HG03139 (cell line): Measurements from ENCODE around the gene ASAP2.
"Not testable (repeated sequence)": the region's sequence is repeated elsewhere in the genome, so short reads cannot be mapped to it uniquely, and the experiment has no call there.

Experiments used
- ATAC-seq: cut with Tn5 transposase; IDR thresholded peaks from one replicate; pipeline ENCODE4 v1.9.1; 2021; ENCODE audit not compliant: unreplicated experiment

ASAP2 gene

DNA sequence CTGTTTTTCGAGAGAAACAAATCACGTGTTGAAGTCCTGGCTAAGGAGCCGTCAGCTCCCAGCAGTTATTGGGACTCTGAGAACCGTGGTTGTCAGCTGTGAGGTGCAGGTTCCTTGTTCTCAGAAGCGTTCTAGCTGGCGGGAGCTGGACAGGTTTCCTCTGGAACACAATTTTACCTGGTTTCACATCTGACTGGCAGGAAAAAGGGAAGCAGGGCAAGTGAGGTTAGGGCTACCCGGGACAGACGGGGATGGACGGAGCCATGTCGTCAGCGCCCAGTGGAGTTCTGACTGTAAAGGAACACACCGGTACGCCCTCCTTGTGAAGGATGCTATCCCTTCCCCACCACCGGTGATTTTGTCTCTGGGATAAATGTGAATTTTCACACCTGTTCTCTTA is 190.6 kb downstream of the ASAP2 start:
- ATAC-seq = no peak

DNA sequence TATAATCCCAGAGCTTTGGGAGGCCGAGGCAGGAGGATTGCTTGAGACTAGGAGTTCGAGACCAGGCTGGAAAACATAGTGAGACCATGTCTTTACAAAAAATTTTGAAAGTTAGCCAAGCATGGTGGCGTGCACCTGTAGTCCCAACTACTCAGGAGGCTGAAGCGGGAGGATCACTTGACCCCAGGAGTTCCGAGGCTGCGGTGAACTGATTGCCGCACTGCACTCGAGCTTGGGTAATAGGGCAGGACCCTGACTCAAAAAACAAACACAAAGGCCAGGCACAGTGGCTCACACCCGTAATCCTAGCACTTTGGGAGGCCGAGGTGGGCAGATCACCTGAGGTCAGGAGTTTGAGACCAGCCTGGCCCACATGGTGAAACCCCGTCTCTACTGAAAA is 191.6 kb downstream of the ASAP2 start:
- not testable (repeated sequence) for ATAC-seq

- ATAC-seq = no peak
These were observed 192.5 kb downstream of the ASAP2 start for GRCh38 chr2:9398881-9399780.

- ATAC-seq = no peak
These were observed 193.9 kb downstream of the ASAP2 start for GRCh38 chr2:9400268-9401058.

DNA sequence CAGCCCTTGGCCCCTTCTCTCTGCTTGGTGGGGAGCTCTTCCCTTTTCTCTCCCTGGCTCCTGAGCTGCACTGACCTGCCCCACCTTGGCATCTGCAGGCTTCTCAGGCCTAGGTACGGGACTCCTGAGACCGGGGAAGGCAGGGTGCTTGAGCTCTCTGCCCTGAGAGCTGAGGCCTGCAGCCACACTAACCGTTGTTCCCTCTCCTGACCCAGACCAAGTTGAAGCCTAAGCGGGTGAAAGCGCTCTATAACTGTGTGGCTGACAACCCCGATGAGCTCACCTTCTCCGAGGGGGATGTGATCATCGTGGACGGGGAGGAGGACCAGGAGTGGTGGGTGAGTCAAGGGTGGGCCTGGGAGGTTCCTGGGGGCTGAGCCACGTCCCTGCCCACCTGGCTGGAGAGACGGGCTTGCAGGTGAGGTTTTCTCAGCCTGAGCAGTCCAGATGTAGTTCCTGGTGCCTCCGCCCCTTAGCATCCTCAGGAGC is 194.5 kb downstream of the ASAP2 start:
- no peak for ATAC-seq

DNA sequence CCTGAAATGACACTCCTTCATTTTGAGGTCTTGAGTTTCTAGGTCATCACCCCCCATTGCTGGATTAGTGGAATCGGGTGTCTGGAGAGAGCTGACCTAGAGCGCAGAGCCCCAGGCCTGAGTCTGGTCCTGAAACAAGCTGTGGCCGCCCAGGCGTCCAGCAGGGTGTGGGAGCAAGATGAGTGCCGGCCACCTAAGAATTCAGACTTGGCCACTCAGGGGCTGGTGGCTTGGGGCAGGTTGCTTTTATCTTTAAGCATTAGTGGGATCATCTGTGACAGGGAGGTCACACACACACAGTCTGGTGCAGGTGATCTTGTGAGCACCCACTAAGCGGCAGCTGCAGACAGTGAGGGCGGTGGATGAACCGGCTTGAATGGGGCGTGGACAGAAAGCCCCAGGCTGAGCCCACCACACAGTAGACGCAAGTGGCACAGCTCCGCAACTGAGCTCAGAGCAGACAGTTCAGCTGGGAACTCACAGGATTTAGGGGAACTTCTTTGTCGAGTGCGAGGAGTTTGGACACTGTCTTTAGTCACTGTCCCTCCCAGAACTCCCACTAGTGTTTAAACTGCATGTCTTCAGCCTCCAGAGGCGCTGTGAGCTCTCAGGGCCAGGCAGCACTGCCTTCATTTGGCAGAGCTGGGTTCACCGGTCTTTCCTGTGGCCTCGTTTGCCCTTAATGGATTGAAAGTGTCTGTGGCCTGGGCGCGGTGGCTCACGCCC is 195.2 kb downstream of the ASAP2 start:
- ATAC-seq = no peak

DNA sequence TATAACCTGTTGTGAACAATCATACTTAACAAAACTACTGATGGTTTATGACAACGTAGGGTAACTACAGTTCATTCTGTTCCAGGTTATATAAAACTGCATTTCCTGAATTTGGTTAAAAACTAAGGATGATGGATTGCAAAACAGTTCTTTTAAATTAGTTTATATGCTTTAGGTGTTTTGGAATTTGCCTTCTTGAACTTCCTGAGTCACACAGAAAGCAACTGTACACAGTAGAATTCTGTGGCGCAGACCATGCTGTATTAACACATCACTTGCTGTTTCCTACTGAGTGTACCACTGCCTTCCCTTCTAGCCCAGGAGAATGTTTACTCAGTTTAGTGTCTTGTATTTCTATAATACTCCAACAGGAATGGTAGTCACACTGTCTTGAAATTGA is 197.3 kb downstream of the ASAP2 start:
- no peak for ATAC-seq

- no peak for ATAC-seq
These were observed 197.8 kb downstream of the ASAP2 start for GRCh38 chr2:9404451-9404850.

- no peak for ATAC-seq
These were observed 199.0 kb downstream of the ASAP2 start for GRCh38 chr2:9405636-9406035.

GRCh38 chr2:9406529-9407362 is 200.1 kb downstream of the ASAP2 start:
- no peak for ATAC-seq

DNA sequence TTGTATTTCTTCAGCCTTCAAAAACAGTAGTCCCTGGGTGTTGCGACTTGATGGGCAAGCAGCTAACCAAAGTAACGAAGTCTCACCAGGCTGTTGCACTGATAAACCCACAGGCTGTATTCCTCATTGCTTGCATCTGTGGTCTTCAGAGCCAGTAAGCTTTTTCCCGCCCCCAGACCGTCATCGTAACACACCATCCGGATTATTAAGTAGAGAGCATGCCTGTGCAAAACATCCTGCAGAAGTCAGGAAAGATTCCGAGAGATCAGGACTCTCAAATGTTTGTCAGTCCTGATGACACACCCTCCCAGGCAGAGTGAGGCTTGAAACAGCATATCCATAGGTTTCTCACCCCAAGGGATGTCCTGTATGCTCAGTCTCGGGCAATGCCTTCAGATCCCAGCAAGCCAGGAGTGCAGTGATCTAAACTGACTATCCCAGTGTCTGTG is 200.8 kb downstream of the ASAP2 start:
- no peak for ATAC-seq

- ATAC-seq = no peak
These were observed 202.1 kb downstream of the ASAP2 start for GRCh38 chr2:9408641-9409151.

DNA sequence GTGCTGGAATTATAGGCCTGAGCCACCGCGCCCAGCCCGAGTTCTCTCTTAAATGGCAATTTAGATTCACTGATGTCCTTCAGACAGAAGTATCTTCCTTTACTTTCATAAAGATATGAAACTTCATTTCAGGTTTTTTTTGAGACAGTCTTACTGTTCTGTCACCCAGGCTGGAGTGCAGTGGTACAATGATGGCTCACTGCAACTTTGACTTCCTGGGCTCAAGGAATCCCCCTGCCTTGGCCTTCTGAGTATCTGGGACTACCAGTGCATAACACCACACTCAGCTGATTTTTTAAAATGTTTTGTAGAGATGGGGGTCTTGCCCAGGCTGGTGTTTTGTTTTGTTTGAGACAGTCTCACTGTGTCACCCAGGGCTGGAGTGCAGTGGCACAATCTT is 203.5 kb downstream of the ASAP2 start:
- ATAC-seq = no peak

DNA sequence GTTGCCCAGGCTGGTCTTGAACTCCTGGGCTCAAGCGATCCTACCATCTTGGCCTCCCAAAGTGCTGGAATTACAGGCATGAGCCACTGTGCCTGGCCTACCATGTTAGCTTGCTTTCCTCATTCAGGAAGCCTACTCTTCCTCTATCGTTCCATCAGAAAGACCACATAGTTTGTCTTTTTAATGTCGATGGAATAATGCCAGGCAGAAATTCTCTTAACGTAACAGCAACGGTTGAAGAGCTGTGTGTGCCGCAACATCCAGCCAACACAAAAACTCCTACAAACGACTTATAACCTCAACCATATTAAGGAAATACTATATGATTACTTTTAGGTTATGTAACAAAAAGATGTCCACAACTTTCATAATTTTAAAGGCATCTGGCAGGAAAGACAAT is 206.2 kb downstream of the ASAP2 start:
- no peak for ATAC-seq

GRCh38 chr2:9415516-9416169 is 209.0 kb downstream of the ASAP2 start:
- no peak for ATAC-seq

DNA sequence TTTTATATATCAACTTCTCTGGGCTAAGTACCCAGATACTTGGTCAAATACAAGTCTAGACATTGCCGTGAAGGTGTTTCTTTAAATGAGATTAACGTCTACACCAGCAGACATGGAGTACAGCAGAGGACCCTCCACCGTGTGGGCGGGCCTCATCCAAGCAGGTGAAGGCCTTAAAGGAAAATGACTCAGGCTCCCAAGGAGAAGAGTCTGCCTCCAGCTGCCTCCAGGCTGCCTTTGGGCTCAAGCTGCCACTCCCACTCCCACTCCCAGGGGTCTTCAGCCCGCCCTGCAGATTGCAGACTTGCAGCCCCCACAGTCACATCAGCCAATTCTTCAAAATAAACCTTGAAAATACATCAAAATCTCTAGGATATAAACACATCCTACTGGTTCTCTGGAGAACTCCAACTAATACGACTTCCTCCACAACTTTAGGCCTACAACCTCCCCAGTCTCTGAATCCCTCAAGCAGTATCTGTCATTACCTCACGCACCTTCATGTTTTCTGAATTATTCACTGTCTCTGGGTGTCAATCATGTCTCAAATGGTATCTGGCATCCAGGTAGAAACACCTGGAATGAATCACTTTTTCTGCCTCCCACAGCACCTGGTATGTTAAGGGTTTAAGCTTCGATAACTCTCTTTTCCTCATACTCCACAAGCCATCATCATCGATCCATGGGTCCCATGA is 209.8 kb downstream of the ASAP2 start:
- no peak for ATAC-seq

DNA sequence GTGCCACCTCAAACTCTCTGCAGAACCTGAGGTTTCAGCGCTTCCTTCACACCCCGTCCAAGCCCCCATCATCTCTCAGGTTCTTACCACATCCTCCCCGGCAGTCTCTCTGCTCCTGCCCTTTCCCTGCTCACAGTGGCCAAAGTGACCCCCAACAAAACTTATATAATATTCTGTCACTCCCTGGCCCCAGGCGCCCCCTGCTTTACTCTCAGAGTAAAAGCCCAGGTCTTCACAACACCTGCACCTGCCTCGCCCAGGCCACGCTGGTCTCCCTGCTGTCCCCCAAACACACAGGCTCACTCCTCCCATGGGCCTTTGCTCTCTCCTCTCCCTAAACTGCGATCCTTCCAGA is 210.3 kb downstream of the ASAP2 start:
- ATAC-seq = no peak

DNA sequence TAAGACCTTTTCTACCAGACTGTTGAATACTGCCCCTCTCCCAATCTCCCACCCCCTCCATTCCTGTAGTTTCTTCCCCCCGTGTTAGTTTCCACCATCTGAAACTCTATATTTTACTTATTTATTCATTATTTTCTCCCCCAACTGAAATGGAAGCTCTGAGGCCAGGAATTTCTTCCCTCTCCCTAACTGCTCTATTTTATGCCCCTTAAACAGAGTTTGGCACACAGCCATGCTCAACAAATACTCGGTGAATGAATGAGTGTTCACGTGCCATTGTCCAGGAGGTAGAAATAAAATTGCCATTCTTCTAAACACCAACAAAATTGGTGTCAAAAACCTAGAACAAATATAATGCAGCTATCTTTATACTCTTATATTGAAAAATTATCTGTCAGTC is 211.1 kb downstream of the ASAP2 start:
- no peak for ATAC-seq

- no peak for ATAC-seq
These were observed 212.1 kb downstream of the ASAP2 start for GRCh38 chr2:9418746-9419145.
